Tibial nerve (tissue), 3 donors: ENCODE measurements around the gene CHADL.

Source experiments
- POLR2A ChIP-seq, 2 donors: fragments of 450-650 bp; IDR thresholded peaks; one replicate each; pipeline ENCODE4 v1.6.1; 2017; ENCODE audit warnings: antibody characterized with exemption in 2 of 2, mild to moderate bottlenecking in 2 of 2, moderate library complexity in 2 of 2
- TF ChIP-seq, protein P1 (sequence below), 5 experiments: fragments of 200-600 bp in 3 of 5; fragments of 450-650 bp in 2 of 5; sonication (generic) in 3 of 5; IDR thresholded peaks; one replicate each; pipeline ENCODE4 v1.5.1; 2016 to 2019; ENCODE audit warnings: antibody characterized with exemption in 5 of 5, mild to moderate bottlenecking in 3 of 5, moderate library complexity in 2 of 5

DNA sequence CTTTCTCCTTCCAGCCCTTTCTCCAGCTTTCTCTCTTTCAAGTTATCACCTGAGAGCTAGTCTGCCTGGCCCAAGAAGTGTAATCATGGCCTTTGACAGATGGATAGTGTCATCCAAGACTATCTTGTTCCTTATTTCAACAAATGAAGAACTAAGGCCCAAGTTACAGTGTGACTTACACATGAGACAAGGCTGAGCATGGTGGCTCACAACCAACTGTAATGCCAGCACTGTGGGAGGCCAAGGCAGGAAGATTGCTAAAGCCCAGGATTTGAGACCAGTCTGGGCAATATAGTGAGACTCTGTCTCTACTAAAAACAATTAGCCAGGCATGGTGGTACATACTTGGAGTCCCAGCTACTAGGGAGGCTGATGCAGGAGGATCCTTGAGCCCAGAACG lies 48.9 kb upstream of the CHADL start:
- TF ChIP-seq, protein P1, sequence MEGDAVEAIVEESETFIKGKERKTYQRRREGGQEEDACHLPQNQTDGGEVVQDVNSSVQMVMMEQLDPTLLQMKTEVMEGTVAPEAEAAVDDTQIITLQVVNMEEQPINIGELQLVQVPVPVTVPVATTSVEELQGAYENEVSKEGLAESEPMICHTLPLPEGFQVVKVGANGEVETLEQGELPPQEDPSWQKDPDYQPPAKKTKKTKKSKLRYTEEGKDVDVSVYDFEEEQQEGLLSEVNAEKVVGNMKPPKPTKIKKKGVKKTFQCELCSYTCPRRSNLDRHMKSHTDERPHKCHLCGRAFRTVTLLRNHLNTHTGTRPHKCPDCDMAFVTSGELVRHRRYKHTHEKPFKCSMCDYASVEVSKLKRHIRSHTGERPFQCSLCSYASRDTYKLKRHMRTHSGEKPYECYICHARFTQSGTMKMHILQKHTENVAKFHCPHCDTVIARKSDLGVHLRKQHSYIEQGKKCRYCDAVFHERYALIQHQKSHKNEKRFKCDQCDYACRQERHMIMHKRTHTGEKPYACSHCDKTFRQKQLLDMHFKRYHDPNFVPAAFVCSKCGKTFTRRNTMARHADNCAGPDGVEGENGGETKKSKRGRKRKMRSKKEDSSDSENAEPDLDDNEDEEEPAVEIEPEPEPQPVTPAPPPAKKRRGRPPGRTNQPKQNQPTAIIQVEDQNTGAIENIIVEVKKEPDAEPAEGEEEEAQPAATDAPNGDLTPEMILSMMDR (IDR thresholded peaks at IDR 0.05): no peak
- TF ChIP-seq POLR2A (IDR thresholded peaks at IDR 0.05): no peak
